NCI-H524 treated with DMSO at 0.1 percent for 48 hours (cell line): ENCODE results near the gene KLHDC4.
"Not testable (repeated sequence)": the region's sequence is repeated elsewhere in the genome, so short reads cannot be mapped to it uniquely, and the experiment has no call there.

Experiments
- DNase-seq: peaks from one replicate; lab custom pipeline; 2025; lab: John Stamatoyannopoulos, UW

Gene KLHDC4

GRCh38 chr16:87765776-87766484, at the start of gene KLHDC4:
TSS of gene KLHDC4 (minus strand) at chr16:87765986. CDS start at chr16:87765890, 96 bp downstream.
- DNase-seq: peak; percentile 26

GRCh38 chr16:87815567-87815966, 49.8 kb upstream of the KLHDC4 start:
- no peak for DNase-seq

GRCh38 chr16:87812200-87812656, 46.4 kb upstream of the KLHDC4 start:
- DNase-seq: no peak

- DNase-seq: not testable (repeated sequence)
These were observed 45.7 kb upstream of the KLHDC4 start for GRCh38 chr16:87811454-87811853.

GRCh38 chr16:87809150-87809902, 43.5 kb upstream of the KLHDC4 start:
- no peak for DNase-seq

GRCh38 chr16:87808108-87808507, 42.3 kb upstream of the KLHDC4 start:
- no peak for DNase-seq

- DNase-seq: peak; percentile 22
These were observed 41.1 kb upstream of the KLHDC4 start for GRCh38 chr16:87806641-87807546.

GRCh38 chr16:87806261-87806640, 40.5 kb upstream of the KLHDC4 start:
- no peak for DNase-seq

- no peak for DNase-seq
These were observed 37.6 kb upstream of the KLHDC4 start for GRCh38 chr16:87803385-87803784.

GRCh38 chr16:87802670-87803069, 36.9 kb upstream of the KLHDC4 start:
- DNase-seq: no peak

- DNase-seq: no peak
These were observed 36.0 kb upstream of the KLHDC4 start for GRCh38 chr16:87801679-87802259.

- DNase-seq: no peak
These were observed 34.7 kb upstream of the KLHDC4 start for GRCh38 chr16:87800497-87800896.

GRCh38 chr16:87795336-87795735, 29.6 kb upstream of the KLHDC4 start:
- DNase-seq: no peak

GRCh38 chr16:87794485-87795078, 28.8 kb upstream of the KLHDC4 start:
- DNase-seq: no peak

GRCh38 chr16:87792205-87792565, 26.4 kb upstream of the KLHDC4 start:
- no peak for DNase-seq

GRCh38 chr16:87791295-87792204, 25.8 kb upstream of the KLHDC4 start:
- DNase-seq: no peak

- no peak for DNase-seq
These were observed 24.7 kb upstream of the KLHDC4 start for GRCh38 chr16:87790292-87791100.

GRCh38 chr16:87789437-87790291, 23.9 kb upstream of the KLHDC4 start:
- no peak for DNase-seq
